HFFc6 (cell line): ENCODE results near the gene SH3GL1. TPM values are rescaled to one million over a fixed set of nuclear protein-coding genes. Genes with fewer than 3 reads are reported as not detected.

Source experiments
- DNase-seq: peaks from one replicate; pipeline ENCODE4 v3.0.0-alpha.2; 2018
- H3K27ac Mint-ChIP-seq: 2 replicates; pipeline ENCODE4 v1.8.0; 2020; ENCODE audit warnings: mild to moderate bottlenecking, mixed read lengths
- H3K27me3 Mint-ChIP-seq: 2 replicates; pipeline ENCODE4 v1.8.0; 2021; ENCODE audit warnings: mild to moderate bottlenecking, moderate library complexity, mixed read lengths; ENCODE audit not compliant: insufficient read depth
- H3K36me3 Mint-ChIP-seq: 2 replicates; pipeline ENCODE4 v1.8.0; 2021; ENCODE audit warnings: low read depth, mixed read lengths
- H3K4me1 Mint-ChIP-seq: 2 replicates; pipeline ENCODE4 v1.8.0; 2020; ENCODE audit warnings: low read depth, mixed read lengths
- H3K4me3 Mint-ChIP-seq: 2 replicates; pipeline ENCODE4 v1.8.0; 2020; ENCODE audit warnings: mild to moderate bottlenecking, moderate library complexity, mixed read lengths
- H3K9me3 Mint-ChIP-seq: 2 replicates; pipeline ENCODE4 v1.8.0; 2020; ENCODE audit warnings: mild to moderate bottlenecking, mixed read lengths
- CTCF ChIP-seq: fragments of 200-600 bp; sonication (generic); IDR thresholded peaks from 2 replicates; pipeline ENCODE4 v1.5.0; 2021; ENCODE audit warnings: antibody characterized with exemption, mild to moderate bottlenecking
- total RNA-seq, 6 experiments: library from RNA; stranded (reverse); fragmentation: NEBNext Ultra II Directional; extraction: Animal tissue kit (Norgen Biotek cat#: 25700); gene quantifications; 2 replicates in 1 of 6; 3 replicates in 5 of 6; pipeline ENCODE4 v1.2.3, GENCODE V29; 2021

Gene SH3GL1
- total RNA-seq, 6 experiments from 2014 or later: 102 to 126 (median 110) TPM

- Mint-ChIP-seq H3K27me3 (0 out of 2 replicates have a peak, but pooled peaks cover 1% of the 10 kb centered on the region), H3K9me3 (no peaks in the 10 kb centered on the region), H3K36me3 (no peaks in the 10 kb centered on the region; the same call in 1 of the 2 replicates), H3K4me1 (peaks cover 39% of the 10 kb centered on the region), H3K4me3 (peak overlapping the region; percentile 93), H3K27ac (peak overlapping the region; percentile 89)
- DNase-seq: no peak
- TF ChIP-seq CTCF: no peak
Observed at GRCh38 chr19:4403005-4403761, 2.8 kb upstream of the SH3GL1 start.

GRCh38 chr19:4402171-4403004 is 2.0 kb upstream of the SH3GL1 start, which contains the start of gene CHAF1A:
CHAF1A (plus strand) TSS chr19:4402640; CDS start chr19:4402763, 123 bp downstream.
- H3K4me1 Mint-ChIP-seq: peaks cover 42% of the 10 kb centered on the region
- peak within 1 kb of the TSS; percentile 93 for H3K4me3 Mint-ChIP-seq
- H3K9me3 Mint-ChIP-seq: no peaks in the 10 kb centered on the region
- H3K27ac Mint-ChIP-seq: peak within 1 kb of the TSS; percentile 93
- TF ChIP-seq CTCF: no peak
- DNase-seq: peak; percentile 100
- H3K27me3 Mint-ChIP-seq: 0 out of 2 replicates have a peak, but pooled peaks cover 1% of the 10 kb centered on the region
- no peaks in the 10 kb centered on the region; the same call in 1 of the 2 replicates for H3K36me3 Mint-ChIP-seq

- 0 out of 2 replicates have a peak, but pooled peaks cover 1% of the 10 kb centered on the region for H3K27me3 Mint-ChIP-seq
- peaks cover 4% of the 10 kb centered on the region for H3K36me3 Mint-ChIP-seq
- DNase-seq: no peak
- H3K4me3 Mint-ChIP-seq: peak overlapping the region; percentile 89
- H3K4me1 Mint-ChIP-seq: peaks cover 49% of the 10 kb centered on the region
- no peak for TF ChIP-seq CTCF
- H3K9me3 Mint-ChIP-seq: no peaks in the 10 kb centered on the region
- H3K27ac Mint-ChIP-seq: peak overlapping the region; percentile 93
Observed at GRCh38 chr19:4401769-4402170, 1.4 kb upstream of the SH3GL1 start.

- Mint-ChIP-seq H3K27ac (peak overlapping the region; percentile 94), H3K36me3 (peaks cover 7% of the 10 kb centered on the region), H3K9me3 (no peaks in the 10 kb centered on the region), H3K4me3 (peak overlapping the region; percentile 98), H3K27me3 (peaks cover 1% of the 10 kb centered on the region; the same call in 1 of the 2 replicates), H3K4me1 (peaks cover 55% of the 10 kb centered on the region)
- DNase-seq: no peak
- TF ChIP-seq CTCF: no peak
Observed at GRCh38 chr19:4399812-4400134, 574 bp downstream of the SH3GL1 start.

DNA sequence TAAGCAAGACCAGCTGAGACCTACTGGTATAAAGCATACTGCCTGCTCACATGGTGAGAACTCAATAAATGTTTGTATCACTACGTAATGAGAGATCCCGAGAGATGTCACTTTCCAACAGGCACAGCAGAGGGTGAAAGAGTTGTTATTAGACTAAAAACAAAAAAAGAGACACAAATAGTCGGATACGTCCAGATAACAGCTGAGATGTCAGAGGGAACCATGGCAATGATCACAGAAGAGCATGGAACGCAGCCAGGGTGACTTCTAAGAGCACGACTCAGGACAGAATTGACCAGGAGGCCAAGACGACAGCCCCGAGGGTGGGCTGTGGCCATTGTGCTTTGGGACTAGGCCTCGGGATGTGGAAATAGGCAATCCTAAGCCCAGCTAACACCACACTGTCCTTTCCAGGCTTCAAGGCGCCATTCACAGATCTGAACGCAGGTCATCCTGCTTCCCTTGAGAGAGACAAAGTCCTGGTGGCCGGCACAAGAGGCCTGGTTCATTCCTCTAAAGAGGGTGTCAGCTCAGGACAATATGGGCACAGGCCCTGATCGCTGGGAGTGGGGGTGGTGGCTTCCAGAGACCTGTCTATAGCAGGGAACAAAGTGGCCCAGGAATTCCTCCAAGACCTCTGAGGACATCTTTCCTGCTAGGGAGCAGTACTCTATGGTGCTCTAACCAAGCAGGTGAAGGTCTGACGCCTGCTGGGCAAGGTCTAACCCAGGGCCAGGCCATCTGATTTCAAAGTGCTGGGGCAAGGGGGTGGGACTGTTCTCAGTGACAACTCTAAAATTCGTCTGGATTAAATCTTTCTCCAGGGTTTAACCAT is 3.2 kb downstream of the SH3GL1 start:
- peak overlapping the region; percentile 54; the same call in 1 of the 2 replicates for H3K4me3 Mint-ChIP-seq
- peaks cover 7% of the 10 kb centered on the region for H3K36me3 Mint-ChIP-seq
- H3K27ac Mint-ChIP-seq: peak overlapping the region; percentile 57
- no peak for TF ChIP-seq CTCF
- no peaks in the 10 kb centered on the region for H3K9me3 Mint-ChIP-seq
- H3K4me1 Mint-ChIP-seq: peaks cover 57% of the 10 kb centered on the region
- H3K27me3 Mint-ChIP-seq: no peaks in the 10 kb centered on the region; the same call in 1 of the 2 replicates
- DNase-seq: peak; percentile 22
